Raji (cell line): Measurements from ENCODE around the gene TMEM106C.

Source experiments
- POLR2A ChIP-seq: IDR thresholded peaks from 2 replicates; pipeline ENCODE4 v1.6.1; 2011; ENCODE audit warnings: low read depth, low read length, control low read depth; ENCODE audit not compliant: insufficient read depth

Gene TMEM106C

GRCh38 chr12:47969845-47970244, 6.4 kb downstream of the TMEM106C start:
- TF ChIP-seq POLR2A, result no peak

GRCh38 chr12:47970843-47971242, 7.4 kb downstream of the TMEM106C start:
- no peak for TF ChIP-seq POLR2A

GRCh38 chr12:47972895-47973294, 9.5 kb downstream of the TMEM106C start:
- TF ChIP-seq POLR2A, result no peak

GRCh38 chr12:47973870-47974269, 10.5 kb downstream of the TMEM106C start:
- no peak for TF ChIP-seq POLR2A

GRCh38 chr12:47975036-47975620, 11.7 kb downstream of the TMEM106C start:
- TF ChIP-seq POLR2A, result no peak

GRCh38 chr12:47975816-47976215, 12.4 kb downstream of the TMEM106C start:
- TF ChIP-seq POLR2A, result no peak

GRCh38 chr12:47977046-47977771, 13.8 kb downstream of the TMEM106C start:
- TF ChIP-seq POLR2A, result no peak

- TF ChIP-seq POLR2A, result no peak
Measured at GRCh38 chr12:47977772-47978597, 14.6 kb downstream of the TMEM106C start.

- no peak for TF ChIP-seq POLR2A
Measured at GRCh38 chr12:47978598-47978873, 15.1 kb downstream of the TMEM106C start.

- no peak for TF ChIP-seq POLR2A
Measured at GRCh38 chr12:47979166-47979565, 15.8 kb downstream of the TMEM106C start.

- TF ChIP-seq POLR2A, result no peak
Measured at GRCh38 chr12:47979686-47980085, 16.3 kb downstream of the TMEM106C start.

GRCh38 chr12:47980197-47980596, 16.8 kb downstream of the TMEM106C start:
- no peak for TF ChIP-seq POLR2A

GRCh38 chr12:47980779-47981495, 17.5 kb downstream of the TMEM106C start:
- no peak for TF ChIP-seq POLR2A

- no peak for TF ChIP-seq POLR2A
Measured at GRCh38 chr12:47981496-47982260, 18.3 kb downstream of the TMEM106C start.

- TF ChIP-seq POLR2A, result no peak
Measured at GRCh38 chr12:47982311-47982710, 18.9 kb downstream of the TMEM106C start.
